ENCODE measurements around the gene RELT. TPM values are rescaled to one million over a fixed set of nuclear protein-coding genes. Genes with fewer than 3 reads are reported as not detected.

The RELT gene
- total RNA-seq, 1 experiment from 2014 or later = 11.7 TPM

- no peak overlapping the region for H3K4me3 Mint-ChIP-seq (ENCODE audit: unreplicated experiment)
- BruUV-seq (replicated peaks) = no TSS peak
- intact Hi-C loops (cut with micrococcal nuclease; ENCODE audit: unreplicated experiment) = no loop called here
- peaks cover 4% of the 10 kb centered on the region; the same call in 1 of the 2 replicates for H3K36me3 ChIP-seq (ENCODE audit: control insufficient read depth, insufficient read depth, low read length)
- H3K9me3 ChIP-seq = no peaks in the 10 kb centered on the region
- H3K36me3 Mint-ChIP-seq (ENCODE audit: insufficient read depth, unreplicated experiment) = peaks cover 6% of the 10 kb centered on the region
- H3K9me3 Mint-ChIP-seq (ENCODE audit: unreplicated experiment) = no peaks in the 10 kb centered on the region
- H3K4me3 ChIP-seq (ENCODE audit: low read depth, low read length) = no peak overlapping the region
- no peak for DNase-seq
- H3K27me3 ChIP-seq (replicated peaks; ENCODE audit: control insufficient read depth, insufficient read depth, low read length) = no peaks in the 10 kb centered on the region
- no peaks in the 10 kb centered on the region for H3K4me1 ChIP-seq
- no peaks in the 10 kb centered on the region for H3K4me1 Mint-ChIP-seq (ENCODE audit: low read depth, unreplicated experiment)
- H3K27ac Mint-ChIP-seq (ENCODE audit: unreplicated experiment) = no peak overlapping the region
- no peaks in the 10 kb centered on the region for H3K27me3 Mint-ChIP-seq (ENCODE audit: insufficient read depth, unreplicated experiment)
- TF ChIP-seq, protein P1, sequence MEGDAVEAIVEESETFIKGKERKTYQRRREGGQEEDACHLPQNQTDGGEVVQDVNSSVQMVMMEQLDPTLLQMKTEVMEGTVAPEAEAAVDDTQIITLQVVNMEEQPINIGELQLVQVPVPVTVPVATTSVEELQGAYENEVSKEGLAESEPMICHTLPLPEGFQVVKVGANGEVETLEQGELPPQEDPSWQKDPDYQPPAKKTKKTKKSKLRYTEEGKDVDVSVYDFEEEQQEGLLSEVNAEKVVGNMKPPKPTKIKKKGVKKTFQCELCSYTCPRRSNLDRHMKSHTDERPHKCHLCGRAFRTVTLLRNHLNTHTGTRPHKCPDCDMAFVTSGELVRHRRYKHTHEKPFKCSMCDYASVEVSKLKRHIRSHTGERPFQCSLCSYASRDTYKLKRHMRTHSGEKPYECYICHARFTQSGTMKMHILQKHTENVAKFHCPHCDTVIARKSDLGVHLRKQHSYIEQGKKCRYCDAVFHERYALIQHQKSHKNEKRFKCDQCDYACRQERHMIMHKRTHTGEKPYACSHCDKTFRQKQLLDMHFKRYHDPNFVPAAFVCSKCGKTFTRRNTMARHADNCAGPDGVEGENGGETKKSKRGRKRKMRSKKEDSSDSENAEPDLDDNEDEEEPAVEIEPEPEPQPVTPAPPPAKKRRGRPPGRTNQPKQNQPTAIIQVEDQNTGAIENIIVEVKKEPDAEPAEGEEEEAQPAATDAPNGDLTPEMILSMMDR (IDR thresholded peaks at IDR 0.05; ENCODE audit: insufficient read depth in 1 of 2, low read depth in 1 of 2, low read length in 1 of 2, severe bottlenecking in 1 of 2, unreplicated experiment in 1 of 2) = no peak
- ChIA-PET CTCF (interaction anchor here (1.4 to 1.8 kb wide), 2 partner anchors 15 to 48 kb away, joined by 5 to 10 read pairs; no protein-coding TSS in a partner anchor), POLR2A (no interaction called here)
Observed at GRCh38 chr11:73345481-73346160, 30.6 kb upstream of the RELT start.

- ChIA-PET CTCF (no interaction called here), POLR2A (interaction anchor here (0.5 kb wide), 1 partner anchor 11 kb away, joined by 4 read pairs; no protein-coding TSS in a partner anchor)
- no peaks in the 10 kb centered on the region for H3K9me3 Mint-ChIP-seq (ENCODE audit: unreplicated experiment)
- no peak for DNase-seq
- peaks cover 8% of the 10 kb centered on the region for H3K36me3 Mint-ChIP-seq (ENCODE audit: insufficient read depth, unreplicated experiment)
- no TSS peak for BruUV-seq (replicated peaks)
- TF ChIP-seq, protein P1 (IDR thresholded peaks at IDR 0.05; ENCODE audit: insufficient read depth in 1 of 2, low read depth in 1 of 2, low read length in 1 of 2, severe bottlenecking in 1 of 2, unreplicated experiment in 1 of 2) = no peak
- peaks cover 4% of the 10 kb centered on the region; the same call in 1 of the 2 replicates for H3K36me3 ChIP-seq (ENCODE audit: control insufficient read depth, insufficient read depth, low read length)
- H3K4me3 Mint-ChIP-seq (ENCODE audit: unreplicated experiment) = no peak overlapping the region
- H3K4me3 ChIP-seq (ENCODE audit: low read depth, low read length) = no peak overlapping the region
- intact Hi-C loops (cut with micrococcal nuclease; ENCODE audit: unreplicated experiment) = no loop called here
- H3K27ac Mint-ChIP-seq (ENCODE audit: unreplicated experiment) = no peak overlapping the region
- H3K27me3 ChIP-seq (replicated peaks; ENCODE audit: control insufficient read depth, insufficient read depth, low read length) = no peaks in the 10 kb centered on the region
- no peaks in the 10 kb centered on the region for H3K9me3 ChIP-seq
- H3K4me1 ChIP-seq = no peaks in the 10 kb centered on the region
- no peaks in the 10 kb centered on the region for H3K4me1 Mint-ChIP-seq (ENCODE audit: low read depth, unreplicated experiment)
- no peaks in the 10 kb centered on the region for H3K27me3 Mint-ChIP-seq (ENCODE audit: insufficient read depth, unreplicated experiment)
Observed at GRCh38 chr11:73346186-73346935, 29.8 kb upstream of the RELT start.

GRCh38 chr11:73347067-73347466 lies 29.1 kb upstream of the RELT start:
- H3K27me3 ChIP-seq (replicated peaks; ENCODE audit: control insufficient read depth, insufficient read depth, low read length) = no peaks in the 10 kb centered on the region
- no peak overlapping the region for H3K4me3 Mint-ChIP-seq (ENCODE audit: unreplicated experiment)
- no peak for DNase-seq
- H3K9me3 Mint-ChIP-seq (ENCODE audit: unreplicated experiment) = no peaks in the 10 kb centered on the region
- H3K36me3 Mint-ChIP-seq (ENCODE audit: insufficient read depth, unreplicated experiment) = peaks cover 4% of the 10 kb centered on the region
- ChIA-PET POLR2A (interaction anchor here (0.5 kb wide), 1 partner anchor 11 kb away, joined by 4 read pairs; no protein-coding TSS in a partner anchor), CTCF (interaction anchor here (1.3 kb wide), 1 partner anchor 40 kb away, joined by 6 read pairs; no protein-coding TSS in a partner anchor)
- H3K4me1 Mint-ChIP-seq (ENCODE audit: low read depth, unreplicated experiment) = no peaks in the 10 kb centered on the region
- no peaks in the 10 kb centered on the region for H3K27me3 Mint-ChIP-seq (ENCODE audit: insufficient read depth, unreplicated experiment)
- H3K27ac Mint-ChIP-seq (ENCODE audit: unreplicated experiment) = no peak overlapping the region
- intact Hi-C loops (cut with micrococcal nuclease; ENCODE audit: unreplicated experiment) = no loop called here
- H3K4me3 ChIP-seq (ENCODE audit: low read depth, low read length) = no peak overlapping the region
- no peaks in the 10 kb centered on the region for H3K9me3 ChIP-seq
- H3K4me1 ChIP-seq = no peaks in the 10 kb centered on the region
- BruUV-seq (replicated peaks) = no TSS peak
- TF ChIP-seq, protein P1 (IDR thresholded peaks at IDR 0.05; ENCODE audit: insufficient read depth in 1 of 2, low read depth in 1 of 2, low read length in 1 of 2, severe bottlenecking in 1 of 2, unreplicated experiment in 1 of 2) = no peak
- H3K36me3 ChIP-seq (ENCODE audit: control insufficient read depth, insufficient read depth, low read length) = peaks cover 3% of the 10 kb centered on the region; the same call in 1 of the 2 replicates
